Osteoblast (primary cell): Measurements from ENCODE around the gene PTPN2. TPM values are rescaled to one million over a fixed set of nuclear protein-coding genes. Genes with fewer than 3 reads are reported as not detected.

Source experiments
- DNase-seq: peaks from one replicate; pipeline ENCODE4 v3.0.0; 2011; ENCODE audit warnings: low spot score, mixed read lengths; ENCODE audit not compliant: insufficient read length; ENCODE audit errors: missing footprints
- H2AFZ ChIP-seq: 2 replicates; pipeline ENCODE4 v1.6.0; 2011; ENCODE audit warnings: mild to moderate bottlenecking, low read length
- H3K27ac ChIP-seq: 2 replicates; pipeline ENCODE4 v1.5.1; 2011; ENCODE audit warnings: mild to moderate bottlenecking, low read depth, low read length, moderate library complexity
- H3K27me3 ChIP-seq: 2 replicates; pipeline ENCODE4 v1.6.0; 2012; ENCODE audit warnings: mild to moderate bottlenecking, control low read depth, inconsistent platforms, low read length, moderate library complexity; ENCODE audit not compliant: insufficient read depth
- H3K36me3 ChIP-seq: 2 replicates; pipeline ENCODE4 v1.5.1; 2011; ENCODE audit warnings: mild to moderate bottlenecking, low read length, control low read depth, moderate library complexity; ENCODE audit not compliant: insufficient read depth
- H3K4me1 ChIP-seq: 2 replicates; pipeline ENCODE4 v1.5.1; 2011; ENCODE audit warnings: mild to moderate bottlenecking, low read length, control low read depth, moderate library complexity; ENCODE audit not compliant: insufficient read depth
- H3K4me2 ChIP-seq: 2 replicates; pipeline ENCODE4 v1.6.0; 2011; ENCODE audit warnings: mild to moderate bottlenecking, low read length; ENCODE audit not compliant: insufficient read depth
- H3K4me3 ChIP-seq: fragments of 200-600 bp; sonication (generic); 3 replicates; pipeline ENCODE4 v1.5.1; 2012; ENCODE audit warnings: mild to moderate bottlenecking, low read length, inconsistent platforms; ENCODE audit not compliant: insufficient read depth
- H3K79me2 ChIP-seq: 2 replicates; pipeline ENCODE4 v1.6.0; 2012; ENCODE audit warnings: mild to moderate bottlenecking, low read length, control low read depth, inconsistent platforms; ENCODE audit not compliant: insufficient read depth
- H3K9me3 ChIP-seq: 2 replicates; pipeline ENCODE4 v1.5.1; 2011; ENCODE audit warnings: low read depth, low read length, control low read depth
- H4K20me1 ChIP-seq: 2 replicates; pipeline ENCODE4 v1.6.0; 2012; ENCODE audit warnings: mild to moderate bottlenecking, low read length, control low read depth; ENCODE audit not compliant: insufficient read depth
- CTCF ChIP-seq: IDR thresholded peaks from 2 replicates; pipeline ENCODE4 v1.5.1; 2011; ENCODE audit warnings: mild to moderate bottlenecking, low read depth, low read length, moderate library complexity; ENCODE audit errors: extremely low read depth
- total RNA-seq: library from RNA; depleted of rRNA; stranded (reverse); fragments of >200 nt; gene quantifications from 2 replicates; pipeline ENCODE4 v1.2.3, GENCODE V29; 2012

The PTPN2 gene
- total RNA-seq, 1 donor = 37.6 TPM

GRCh38 chr18:12750076-12750714, 133.8 kb downstream of the PTPN2 start:
- Histone ChIP-seq H3K4me1 (peaks cover 28% of the 10 kb centered on the region), H3K27me3 (no peaks in the 10 kb centered on the region), H3K9me3 (no peaks in the 10 kb centered on the region), H4K20me1 (no peaks in the 10 kb centered on the region), H3K27ac (no peak overlapping the region), H3K4me3 (no peak overlapping the region), H3K36me3 (no peaks in the 10 kb centered on the region), H2AFZ (no peak overlapping the region), H3K79me2 (no peaks in the 10 kb centered on the region), H3K4me2 (peak overlapping the region; percentile 15)
- TF ChIP-seq CTCF = no peak
- DNase-seq = peak; percentile 3

GRCh38 chr18:12749121-12749520, 134.9 kb downstream of the PTPN2 start:
- no peak for TF ChIP-seq CTCF
- Histone ChIP-seq H4K20me1 (no peaks in the 10 kb centered on the region), H3K4me2 (peak overlapping the region; percentile 50), H3K27me3 (no peaks in the 10 kb centered on the region), H3K9me3 (no peaks in the 10 kb centered on the region), H3K4me3 (peak overlapping the region; percentile 2), H3K36me3 (no peaks in the 10 kb centered on the region), H2AFZ (peak overlapping the region; percentile 67), H3K4me1 (peaks cover 28% of the 10 kb centered on the region), H3K79me2 (no peaks in the 10 kb centered on the region), H3K27ac (no peak overlapping the region)
- DNase-seq = peak; percentile 35

DNA sequence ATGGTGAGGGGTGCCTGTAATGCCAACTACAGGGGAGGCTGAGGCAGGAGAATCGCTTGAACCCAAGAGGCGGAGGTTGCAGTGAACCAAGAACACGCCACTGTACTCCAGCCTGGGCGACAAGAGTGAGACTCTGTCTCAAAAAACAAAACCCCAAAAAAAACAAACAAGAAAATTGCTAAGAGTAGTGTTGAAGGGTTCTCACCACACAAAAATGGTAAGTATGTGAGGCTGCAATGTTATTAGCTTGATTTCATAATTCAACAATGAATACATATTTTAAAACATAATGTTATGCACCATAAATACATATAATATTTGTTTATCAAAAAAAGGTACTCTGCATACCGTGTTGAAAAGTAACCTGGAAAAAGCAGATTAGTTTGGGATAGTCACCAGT, 135.4 kb downstream of the PTPN2 start:
- Histone ChIP-seq H3K79me2 (no peaks in the 10 kb centered on the region), H3K4me3 (peak overlapping the region; percentile 2), H3K4me2 (peak overlapping the region; percentile 50), H3K9me3 (no peaks in the 10 kb centered on the region), H3K4me1 (peaks cover 28% of the 10 kb centered on the region), H2AFZ (peak overlapping the region; percentile 67), H4K20me1 (no peaks in the 10 kb centered on the region), H3K27me3 (no peaks in the 10 kb centered on the region), H3K27ac (no peak overlapping the region), H3K36me3 (no peaks in the 10 kb centered on the region)
- peak; percentile 19 for DNase-seq
- TF ChIP-seq CTCF = no peak

- Histone ChIP-seq H3K4me1 (peaks cover 32% of the 10 kb centered on the region), H4K20me1 (no peaks in the 10 kb centered on the region), H3K79me2 (no peaks in the 10 kb centered on the region), H3K36me3 (no peaks in the 10 kb centered on the region), H3K9me3 (no peaks in the 10 kb centered on the region), H3K4me3 (no peak overlapping the region), H3K4me2 (peak overlapping the region; percentile 33), H3K27me3 (no peaks in the 10 kb centered on the region), H2AFZ (peak overlapping the region; percentile 47), H3K27ac (no peak overlapping the region)
- TF ChIP-seq CTCF = no peak
- DNase-seq = peak; percentile 11
Observed at GRCh38 chr18:12747530-12748315, 136.3 kb downstream of the PTPN2 start.
